Common myeloid progenitor, CD34-positive (primary cell): Measurements from ENCODE around the gene NVL. TPM values are rescaled to one million over a fixed set of nuclear protein-coding genes. Genes with fewer than 3 reads are reported as not detected.

Experiments used
- CTCF ChIA-PET: fragments of 350-600 bp; sonication (Branson Sonifier 250); formaldehyde crosslinking; loops from one replicate; lab custom pipeline; 2021; ENCODE audit warnings: antibody characterized with exemption; lab: Charles Lee
- POLR2A ChIA-PET: fragments of 350-600 bp; sonication (Branson Sonifier 250); formaldehyde crosslinking; loops from one replicate; lab custom pipeline; 2021; ENCODE audit warnings: antibody characterized with exemption; lab: Charles Lee
- DNase-seq, 3 donors: peaks; one replicate each; pipeline versions ENCODE4 v3.0.0 to v3.0.0-alpha.2; 2013
- H3K27ac ChIP-seq, 2 experiments: 1 replicate in 1 of 2; 2 replicates in 1 of 2; pipeline ENCODE4 v1.7.0; 2013; ENCODE audit warnings: inconsistent platforms in 2 of 2, low read length in 2 of 2, mild to moderate bottlenecking in 2 of 2, low read depth in 1 of 2, moderate library complexity in 1 of 2; ENCODE audit not compliant: severe bottlenecking in 2 of 2, insufficient read depth in 1 of 2, poor library complexity in 1 of 2
- H3K27me3 ChIP-seq, 5 experiments: replicated peaks in 2 of 5; 1 replicate in 3 of 5; 2 replicates in 2 of 5; pipeline versions ENCODE4 v1.6.1 to v1.7.0; 2013; ENCODE audit warnings: low read length in 4 of 5, mild to moderate bottlenecking in 2 of 5, moderate library complexity in 2 of 5, inconsistent platforms in 1 of 5; ENCODE audit not compliant: insufficient read depth in 5 of 5, control insufficient read depth in 4 of 5
- H3K36me3 ChIP-seq, 4 experiments: 1 replicate in 2 of 4; 2 replicates in 2 of 4; pipeline versions ENCODE4 v1.6.1 to v1.7.0; 2013; ENCODE audit warnings: low read length in 3 of 4, control low read depth in 1 of 4, mild to moderate bottlenecking in 1 of 4; ENCODE audit not compliant: control insufficient read depth in 4 of 4, insufficient read depth in 4 of 4
- H3K4me1 ChIP-seq, 4 experiments: 1 replicate in 3 of 4; 2 replicates in 1 of 4; pipeline versions ENCODE4 v1.6.1 to v1.7.1; 2013; ENCODE audit warnings: low read length in 3 of 4, mild to moderate bottlenecking in 3 of 4, control low read depth in 1 of 4, inconsistent platforms in 1 of 4, moderate library complexity in 1 of 4; ENCODE audit not compliant: control insufficient read depth in 4 of 4, insufficient read depth in 4 of 4; ENCODE audit errors: control extremely low read depth in 1 of 4
- H3K4me3 ChIP-seq, 7 experiments: 1 replicate in 4 of 7; 2 replicates in 3 of 7; pipeline versions ENCODE4 v1.5.1 to v1.7.0; 2013; ENCODE audit warnings: mild to moderate bottlenecking in 7 of 7, low read length in 6 of 7, moderate library complexity in 6 of 7, inconsistent platforms in 2 of 7, low read depth in 2 of 7, control low read depth in 1 of 7; ENCODE audit not compliant: insufficient read depth in 4 of 7, control insufficient read depth in 1 of 7; ENCODE audit errors: extremely low read depth in 1 of 7
- H3K9me3 ChIP-seq, 5 experiments: 1 replicate in 4 of 5; 2 replicates in 1 of 5; pipeline versions ENCODE4 v1.6.1 to v1.7.1; 2013; ENCODE audit warnings: low read length in 4 of 5, mild to moderate bottlenecking in 2 of 5, inconsistent platforms in 1 of 5, low read depth in 1 of 5, moderate library complexity in 1 of 5; ENCODE audit not compliant: control insufficient read depth in 4 of 5, insufficient read depth in 2 of 5; ENCODE audit errors: control extremely low read depth in 1 of 5
- WGBS: methylation state at CpG from one replicate; pipeline ENCODE4 v1.1.5; 2013; ENCODE audit not compliant: insufficient coverage; 5-methylcytosine and 5-hydroxymethylcytosine counted together
- polyA plus RNA-seq: library from polyadenylated mRNA; unstranded; fragments of 120-200 nt; gene quantifications from one replicate; pipeline ENCODE4 v1.2.1, GENCODE V29; 2013

Gene NVL
- polyA plus RNA-seq: 24.0 TPM

- ChIA-PET CTCF (interaction anchor here (0.7 to 1.8 kb wide), 5 partner anchors 48 to 214 kb away, joined by 3 to 4 read pairs (median 3); no protein-coding TSS in a partner anchor), POLR2A (interaction anchor here (0.9 kb wide), 1 partner anchor 147 kb away, joined by 3 read pairs; the partner anchor contains the start of gene DEGS1)
- H3K27me3 ChIP-seq: no peaks in the 10 kb centered on the region
- DNase-seq: peak; percentile 89 to 92 (median 91)
- H3K36me3 ChIP-seq: peaks cover 0 to 3% (median 0%) of the 10 kb centered on the region in 4 experiments
- under 1% methylated on average over 52 of the region's 52 CpGs for WGBS
- H3K4me3 ChIP-seq: peak within 1 kb of the TSS; percentile 84 to 100 (median 98)
- peaks cover 12 to 38% (median 27%) of the 10 kb centered on the region in 4 experiments for H3K4me1 ChIP-seq
- no peaks in the 10 kb centered on the region for H3K9me3 ChIP-seq
- peak within 1 kb of the TSS; percentile 98 to 99 for H3K27ac ChIP-seq
Observed at GRCh38 chr1:224329842-224330753, at the start of gene NVL. TSS of gene NVL (minus strand) at chr1:224330172. CDS start at chr1:224330127, 45 bp downstream.

DNA sequence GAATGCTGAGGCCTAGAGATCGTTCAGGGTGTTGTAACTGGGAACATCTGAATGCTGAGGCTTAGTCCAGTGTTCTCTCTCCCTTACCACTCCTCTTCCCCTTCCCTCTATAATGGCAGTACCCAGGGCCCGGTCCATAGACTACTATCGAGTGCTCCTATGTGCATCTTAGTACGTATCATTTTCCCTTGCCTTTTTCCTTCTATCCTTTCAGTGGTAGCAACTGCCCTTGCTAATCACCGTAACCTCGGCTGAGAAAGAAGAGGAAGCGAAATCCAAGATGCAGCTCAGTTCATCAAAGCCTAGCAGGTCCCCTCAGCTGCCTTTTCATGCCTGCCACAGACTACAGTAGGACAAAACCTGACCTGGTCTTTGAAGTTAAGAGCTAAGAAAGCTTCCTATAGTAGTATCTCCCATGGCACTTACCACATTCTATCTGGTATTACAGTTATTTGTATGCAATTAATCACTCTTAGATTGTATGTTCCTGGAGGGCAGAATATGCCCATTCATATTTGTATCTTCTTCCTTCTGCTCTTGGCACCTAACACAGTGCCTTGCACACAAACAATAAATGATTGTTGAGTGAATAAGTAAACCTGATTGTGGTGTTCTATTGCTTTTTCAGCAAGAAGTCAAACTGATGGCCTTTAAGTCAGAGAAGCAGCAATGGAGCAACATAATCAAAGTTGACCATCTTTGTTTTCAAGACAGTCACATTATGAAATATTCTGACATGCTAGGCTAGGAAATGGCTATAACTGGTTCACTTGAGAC, 49.1 kb upstream of the NVL start:
- peaks cover 11 to 31% (median 18%) of the 10 kb centered on the region in 4 experiments for H3K4me1 ChIP-seq
- no peaks in the 10 kb centered on the region for H3K9me3 ChIP-seq
- no peak overlapping the region for H3K4me3 ChIP-seq
- no peak for DNase-seq
- H3K27me3 ChIP-seq: peaks cover 0 to 63% (median 20%) of the 10 kb centered on the region in 5 experiments
- H3K36me3 ChIP-seq: peaks cover 15 to 35% (median 22%) of the 10 kb centered on the region in 4 experiments
- ChIA-PET CTCF (interaction anchor here (0.7 to 1.5 kb wide), 2 partner anchors 49 to 1565 kb away, joined by 3 read pairs; partner anchors contain the start of gene NVL), POLR2A (no interaction called here)
- WGBS: 86% methylated on average over 7 of the region's 7 CpGs
- no peak overlapping the region for H3K27ac ChIP-seq

DNA sequence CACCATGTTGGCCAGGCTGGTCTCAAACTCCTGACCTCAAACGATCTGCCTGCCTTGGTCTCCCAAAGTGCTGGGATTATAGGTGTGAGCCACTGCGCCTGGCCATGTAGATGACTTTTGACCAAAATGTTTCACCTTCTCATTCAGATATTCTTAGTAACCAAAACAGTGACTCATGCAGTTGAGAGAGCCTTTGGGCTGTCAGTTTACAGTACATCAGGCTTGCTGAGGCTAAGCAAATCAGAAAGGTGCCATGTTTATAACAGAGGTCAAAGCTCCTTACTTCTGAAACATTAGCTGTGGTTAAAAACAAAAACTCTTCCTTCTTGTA, 47.7 kb upstream of the NVL start:
- Histone ChIP-seq H3K9me3 (no peaks in the 10 kb centered on the region), H3K4me3 (no peak overlapping the region), H3K27ac (no peak overlapping the region), H3K36me3 (peaks cover 20 to 49% (median 25%) of the 10 kb centered on the region in 4 experiments), H3K27me3 (peaks cover 0 to 61% (median 20%) of the 10 kb centered on the region in 5 experiments), H3K4me1 (peaks cover 11 to 31% (median 18%) of the 10 kb centered on the region in 4 experiments)
- DNase-seq: peak in 1 of 3 donors; percentile 15
- POLR2A ChIA-PET: no interaction called here
- WGBS: 100% methylated on average over 1 of the region's 2 CpGs
- CTCF ChIA-PET: interaction anchor here (0.8 to 1.9 kb wide), 3 partner anchors 12 to 48 kb away, joined by 3 to 7 read pairs (median 3); partner anchors contain the start of gene NVL

DNA sequence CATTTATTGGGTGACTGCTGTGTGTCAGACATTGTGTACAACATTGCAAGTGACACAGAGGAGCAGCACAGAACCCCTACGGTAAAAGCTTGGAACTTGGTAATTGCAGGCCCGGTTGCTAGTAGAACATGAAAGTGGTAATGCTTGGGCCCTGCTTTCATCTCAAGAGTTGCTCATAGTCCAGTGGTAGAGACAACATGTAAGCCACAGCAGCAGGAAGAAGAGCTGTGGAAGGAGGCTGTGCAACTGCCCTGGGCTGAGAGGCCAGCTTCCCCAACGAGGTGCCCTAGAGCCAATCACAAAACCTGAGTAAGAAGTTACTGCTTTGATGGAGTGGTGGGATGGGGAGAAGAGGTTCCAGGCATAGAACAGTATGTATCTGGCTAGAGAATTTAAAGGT, 45.1 kb upstream of the NVL start:
- WGBS: 98% methylated on average over 3 of the region's 3 CpGs
- DNase-seq: no peak
- H3K27me3 ChIP-seq: peaks cover 0 to 49% (median 13%) of the 10 kb centered on the region in 5 experiments
- H3K4me3 ChIP-seq: no peak overlapping the region
- no peak overlapping the region for H3K27ac ChIP-seq
- POLR2A ChIA-PET: no interaction called here
- peaks cover 3 to 20% (median 11%) of the 10 kb centered on the region in 4 experiments for H3K4me1 ChIP-seq
- H3K9me3 ChIP-seq: no peaks in the 10 kb centered on the region
- CTCF ChIA-PET: interaction anchor here (1.0 to 1.2 kb wide), 4 partner anchors 9 to 82 kb away, joined by 3 to 4 read pairs (median 3); no protein-coding TSS in a partner anchor
- H3K36me3 ChIP-seq: peaks cover 22 to 71% (median 36%) of the 10 kb centered on the region in 4 experiments

DNA sequence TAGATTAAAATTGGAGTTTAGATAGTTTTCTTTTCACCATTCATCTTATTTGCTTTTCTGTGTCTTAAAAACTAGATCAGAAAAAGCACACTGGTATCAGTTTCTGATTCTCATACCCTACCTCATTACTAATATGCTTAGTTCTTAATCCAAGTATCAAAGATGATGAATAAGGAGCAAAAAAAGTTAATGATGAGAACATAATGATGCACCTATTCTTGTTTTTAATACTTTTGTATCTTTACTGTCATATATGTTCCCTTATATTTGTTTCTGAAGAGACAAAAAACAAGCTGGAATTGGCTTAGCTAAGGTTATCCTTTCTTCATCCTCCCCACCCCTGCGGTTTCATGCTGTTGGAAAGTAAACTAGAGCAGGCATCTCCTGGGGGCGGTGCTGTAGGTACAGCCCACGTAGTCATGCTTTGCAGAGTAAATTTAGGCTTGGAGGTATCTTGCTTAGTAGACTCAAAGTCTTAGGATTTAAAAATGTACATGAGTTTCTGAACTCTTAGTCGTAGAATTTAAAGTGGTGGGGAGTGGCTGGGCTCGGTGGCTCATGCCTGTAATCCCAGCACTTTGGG, 43.1 kb upstream of the NVL start:
- DNase-seq: no peak
- Histone ChIP-seq H3K9me3 (no peaks in the 10 kb centered on the region), H3K27me3 (peaks cover 0 to 44% (median 13%) of the 10 kb centered on the region in 5 experiments), H3K4me1 (peaks cover 0 to 6% (median 0%) of the 10 kb centered on the region in 4 experiments), H3K4me3 (no peak overlapping the region), H3K36me3 (peaks cover 25 to 87% (median 40%) of the 10 kb centered on the region in 4 experiments), H3K27ac (no peak overlapping the region)
- 100% methylated on average over 4 of the region's 5 CpGs for WGBS
- POLR2A ChIA-PET: no interaction called here
- CTCF ChIA-PET: no interaction called here

DNA sequence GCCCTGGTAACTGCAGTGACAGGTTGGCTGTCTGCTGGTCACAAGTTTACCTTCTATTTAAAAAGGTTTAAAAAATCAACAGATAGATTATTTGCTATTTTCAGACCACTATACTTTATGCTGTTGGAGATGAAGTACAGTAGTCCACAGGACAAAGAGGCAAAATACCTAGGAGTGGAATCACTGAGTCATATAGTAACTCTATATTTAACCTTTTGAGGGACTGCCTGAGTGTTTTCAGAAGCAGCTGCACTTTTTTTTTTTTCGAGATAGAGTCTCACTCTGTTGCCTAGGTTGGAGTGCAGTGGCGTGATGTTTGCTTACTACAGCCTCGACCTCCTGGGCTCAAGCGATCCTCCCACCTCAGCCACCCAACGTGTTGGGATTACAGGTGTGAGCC, 38.4 kb upstream of the NVL start:
- peaks cover 0 to 10% (median 0%) of the 10 kb centered on the region in 5 experiments for H3K27me3 ChIP-seq
- H3K36me3 ChIP-seq: peaks cover 7 to 58% (median 27%) of the 10 kb centered on the region in 4 experiments
- no peak for DNase-seq
- no peak overlapping the region for H3K27ac ChIP-seq
- ChIA-PET CTCF (interaction anchor here (1.1 kb wide), 1 partner anchor 22 kb away, joined by 3 read pairs; no protein-coding TSS in a partner anchor), POLR2A (interaction anchor here (1.3 kb wide), 1 partner anchor 11 kb away, joined by 3 read pairs; no protein-coding TSS in a partner anchor)
- H3K9me3 ChIP-seq: no peaks in the 10 kb centered on the region
- H3K4me1 ChIP-seq: no peaks in the 10 kb centered on the region
- H3K4me3 ChIP-seq: no peak overlapping the region
- WGBS: 95% methylated on average over 4 of the region's 5 CpGs
